H1 (cell line): ENCODE measurements around the gene SORD. TPM values are rescaled to one million over a fixed set of nuclear protein-coding genes. Genes with fewer than 3 reads are reported as not detected.

Experiments used
- CTCF ChIA-PET: fragments of 300-600 bp; sonication (Branson Sonifier 250); formaldehyde crosslinking; loops from one replicate; lab custom pipeline; 2021; ENCODE audit not compliant: partially characterized antibody; lab: Charles Lee
- POLR2A ChIA-PET: fragments of 300-600 bp; sonication (Branson Sonifier 250); formaldehyde crosslinking; loops from one replicate; lab custom pipeline; 2021; ENCODE audit warnings: inconsistent platforms; ENCODE audit not compliant: partially characterized antibody; lab: Charles Lee
- DNase-seq, 2 experiments: peaks; one replicate each; pipeline versions ENCODE4 v3.0.0 to v3.0.0-alpha.2; 2010 to 2022; ENCODE audit warnings: low spot score in 2 of 2, low read depth in 1 of 2, mixed read lengths in 1 of 2
- FAIRE-seq: peaks from 2 replicates; lab custom pipeline; 2011; peaks lifted over from hg19 to GRCh38; lab: Jason Lieb, UNC
- H2AFZ ChIP-seq: 2 replicates; pipeline ENCODE4 v1.8.1; 2012; ENCODE audit warnings: low read length, inconsistent platforms
- H2AK5ac ChIP-seq: 2 replicates; pipeline ENCODE4 v1.6.1; 2013; ENCODE audit warnings: low read depth, low read length
- H2BK120ac ChIP-seq: replicated peaks from 2 replicates; pipeline ENCODE3; 2013; ENCODE audit warnings: low read depth, low read length, inconsistent platforms
- H2BK12ac ChIP-seq: 2 replicates; pipeline ENCODE4 v1.6.1; 2013; ENCODE audit warnings: low read depth, low read length
- H2BK15ac ChIP-seq: 2 replicates; pipeline ENCODE4 v1.6.1; 2013; ENCODE audit warnings: low read length
- H2BK20ac ChIP-seq: 2 replicates; pipeline ENCODE4 v1.6.1; 2013; ENCODE audit warnings: low read length
- H2BK5ac ChIP-seq: 2 replicates; pipeline ENCODE4 v1.6.1; 2013; ENCODE audit warnings: low read depth, low read length
- H3K14ac ChIP-seq: 2 replicates; pipeline ENCODE4 v1.6.1; 2013; ENCODE audit warnings: inconsistent platforms; ENCODE audit not compliant: insufficient read length
- H3K18ac ChIP-seq: 2 replicates; pipeline ENCODE4 v1.6.1; 2013; ENCODE audit warnings: low read length; ENCODE audit errors: extremely low read depth
- H3K23ac ChIP-seq: 2 replicates; pipeline ENCODE4 v1.6.1; 2013; ENCODE audit warnings: inconsistent platforms; ENCODE audit not compliant: insufficient read length
- H3K23me2 ChIP-seq: 2 replicates; pipeline ENCODE4 v1.6.1; 2013; ENCODE audit warnings: low read depth, low read length
- H3K27ac ChIP-seq: 2 replicates; pipeline ENCODE4 v1.6.1; 2011; ENCODE audit warnings: low read depth, low read length, inconsistent platforms
- H3K27me3 ChIP-seq, 4 experiments: replicated peaks in 1 of 4; 1 replicate in 1 of 4; 2 replicates in 3 of 4; pipeline versions ENCODE4 v1.6.1 to v1.8.1; 2011 to 2013; ENCODE audit warnings: low read length in 3 of 4, mild to moderate bottlenecking in 3 of 4, inconsistent platforms in 2 of 4, mixed read lengths in 2 of 4, moderate library complexity in 1 of 4; ENCODE audit not compliant: control insufficient read depth in 3 of 4, insufficient read depth in 3 of 4; ENCODE audit errors: extremely low read depth in 1 of 4
- H3K36me3 ChIP-seq, 4 experiments: 2 replicates each; pipeline versions ENCODE4 v1.6.1 to v1.8.1; 2011 to 2013; ENCODE audit warnings: mild to moderate bottlenecking in 4 of 4, low read length in 3 of 4, moderate library complexity in 2 of 4, control low read depth in 1 of 4, inconsistent platforms in 1 of 4; ENCODE audit not compliant: insufficient read depth in 4 of 4, control insufficient read depth in 2 of 4
- H3K4ac ChIP-seq: replicated peaks from 2 replicates; pipeline ENCODE3; 2013; ENCODE audit warnings: low read length, low read depth, mixed read lengths, inconsistent platforms; ENCODE audit not compliant: insufficient read length
- H3K4me1 ChIP-seq, 4 experiments: replicated peaks in 1 of 4; 1 replicate in 1 of 4; 2 replicates in 3 of 4; pipeline versions ENCODE4 v1.6.1 to v1.8.1; 2011 to 2013; ENCODE audit warnings: low read length in 3 of 4, inconsistent platforms in 2 of 4, mixed read lengths in 1 of 4; ENCODE audit not compliant: insufficient read depth in 4 of 4, control insufficient read depth in 3 of 4
- H3K4me2 ChIP-seq, 2 experiments: 2 replicates each; pipeline versions ENCODE4 v1.6.1 to v1.8.1; 2011 to 2013; ENCODE audit warnings: low read depth in 2 of 2, low read length in 2 of 2, control low read depth in 1 of 2, inconsistent platforms in 1 of 2, mild to moderate bottlenecking in 1 of 2; ENCODE audit not compliant: insufficient read depth in 1 of 2
- H3K4me3 ChIP-seq, 4 experiments: fragments of 200-600, 300-600 bp in 1 of 4; sonication (generic), shearing (Covaris generic), sonication (Bioruptor Twin) in 1 of 4; 2 replicates each; pipeline versions ENCODE4 v1.5.1 to v1.8.1; 2011 to 2016; ENCODE audit warnings: low read length in 4 of 4, low read depth in 3 of 4, control low read depth in 2 of 4, inconsistent platforms in 2 of 4, mild to moderate bottlenecking in 2 of 4, mixed read lengths in 1 of 4, moderate library complexity in 1 of 4; ENCODE audit not compliant: insufficient read depth in 2 of 4; ENCODE audit errors: extremely low read depth in 1 of 4
- H3K56ac ChIP-seq: replicated peaks from 2 replicates; pipeline ENCODE3; 2013; ENCODE audit warnings: low read depth, mild to moderate bottlenecking, mixed read lengths, low read length, inconsistent platforms; ENCODE audit not compliant: insufficient read length
- H3K79me1 ChIP-seq: 2 replicates; pipeline ENCODE4 v1.6.1; 2013; ENCODE audit warnings: low read depth, low read length, control low read depth
- H3K79me2 ChIP-seq, 2 experiments: 2 replicates each; pipeline versions ENCODE4 v1.6.1 to v1.8.1; 2012 to 2013; ENCODE audit warnings: low read length in 2 of 2, mild to moderate bottlenecking in 2 of 2, inconsistent platforms in 1 of 2; ENCODE audit not compliant: insufficient read depth in 2 of 2, control insufficient read depth in 1 of 2
- H3K9ac ChIP-seq, 4 experiments: replicated peaks in 1 of 4; 1 replicate in 1 of 4; 2 replicates in 3 of 4; pipeline versions ENCODE4 v1.6.1 to v1.8.1; 2011 to 2013; ENCODE audit warnings: low read depth in 3 of 4, low read length in 3 of 4, control low read depth in 2 of 4, mild to moderate bottlenecking in 2 of 4, moderate library complexity in 2 of 4, inconsistent platforms in 1 of 4; ENCODE audit errors: extremely low read depth in 1 of 4
- H3K9me3 ChIP-seq, 2 experiments: 2 replicates each; pipeline versions ENCODE4 v1.6.1 to v1.8.1; 2012 to 2013; ENCODE audit warnings: mild to moderate bottlenecking in 2 of 2, moderate library complexity in 2 of 2, control low read depth in 1 of 2, inconsistent platforms in 1 of 2, low read depth in 1 of 2, low read length in 1 of 2, mixed read lengths in 1 of 2; ENCODE audit not compliant: insufficient read depth in 2 of 2
- H4K20me1 ChIP-seq, 2 experiments: replicated peaks in 1 of 2; 2 replicates each; pipeline versions ENCODE3 to v1.8.1; 2011 to 2013; ENCODE audit warnings: inconsistent platforms in 2 of 2, low read length in 2 of 2, mild to moderate bottlenecking in 1 of 2; ENCODE audit not compliant: insufficient read depth in 2 of 2, control insufficient read depth in 1 of 2
- H4K5ac ChIP-seq: 2 replicates; pipeline ENCODE4 v1.6.1; 2013; ENCODE audit warnings: low read length, low read depth, mixed read lengths, inconsistent platforms; ENCODE audit not compliant: insufficient read length
- H4K8ac ChIP-seq: 2 replicates; pipeline ENCODE4 v1.8.0; 2013; ENCODE audit warnings: mild to moderate bottlenecking, moderate library complexity, low read length, inconsistent platforms; ENCODE audit not compliant: insufficient read depth; ENCODE audit errors: extremely low read depth
- H4K91ac ChIP-seq: replicated peaks from 2 replicates; pipeline ENCODE3; 2013; ENCODE audit warnings: low read length, mixed read lengths, inconsistent platforms; ENCODE audit not compliant: insufficient read length
- CTCF ChIP-seq, 3 experiments: IDR thresholded peaks; 1 replicate in 2 of 3; 2 replicates in 1 of 3; pipeline versions ENCODE4 v1.5.1 to v1.6.1; 2011; ENCODE audit warnings: low read length in 3 of 3, mild to moderate bottlenecking in 3 of 3, inconsistent platforms in 2 of 3, low read depth in 1 of 3, moderate library complexity in 1 of 3; ENCODE audit not compliant: insufficient read depth in 1 of 3; ENCODE audit errors: control extremely low read depth in 1 of 3
- RAD21 ChIP-seq, 2 experiments: IDR thresholded peaks in 1 of 2; conservative IDR thresholded peaks in 1 of 2; 2 replicates each; pipeline ENCODE4 v1.6.1; 2011; ENCODE audit warnings: low read depth in 2 of 2, low read length in 2 of 2, improper control_type of control experiment in 1 of 2, inconsistent platforms in 1 of 2, mild to moderate bottlenecking in 1 of 2, moderate library complexity in 1 of 2
- SUZ12 ChIP-seq: fragments of 200-600 bp; sonication (generic); IDR thresholded peaks from 2 replicates; pipeline ENCODE4 v1.6.1; 2012; ENCODE audit warnings: mild to moderate bottlenecking, inconsistent platforms, low read length, moderate library complexity, mixed read lengths
- WGBS, 2 experiments: shearing (Covaris generic) in 1 of 2; methylation state at CpG; one replicate each; pipeline versions ENCODE4 v1.1.6 to v1.1.7; 2013 to 2015; ENCODE audit warnings: low lambda C conversion rate in 2 of 2, mixed read lengths in 2 of 2, inconsistent platforms in 1 of 2, low coverage in 1 of 2, missing lambda C conversion rate in 1 of 2; ENCODE audit not compliant: insufficient replicate concordance in 2 of 2, insufficient coverage in 1 of 2, insufficient read length in 1 of 2; ENCODE audit errors: extremely low coverage in 1 of 2, missing lambda C conversion rate in 1 of 2; 5-methylcytosine and 5-hydroxymethylcytosine counted together
- polyA plus RNA-seq, 7 experiments: library from polyadenylated mRNA; depleted of rRNA in 3 of 7; stranded (reverse) in 5 of 7; unstranded in 2 of 7; fragments of >200 nt in 5 of 7; fragments of 200-250 nt in 2 of 7; gene quantifications; 1 replicate in 5 of 7; 2 replicates in 1 of 7; 4 replicates in 1 of 7; pipeline versions ENCODE4 v1.2.1 to v1.2.3, GENCODE V29; 2011 to 2013; ENCODE audit warnings: missing spikeins in 2 of 7, mixed read lengths in 2 of 7
- total RNA-seq: library from RNA; stranded (reverse); fragmentation: NEBNext Ultra II Directional; extraction: Animal tissue kit (Norgen Biotek cat#: 25700); gene quantifications from 2 replicates; pipeline ENCODE4 v1.2.1, GENCODE V29; 2021

The SORD gene
- total and polyA plus RNA-seq, 2 of the 8 experiments (the other 6 are each of a cell fraction or from before 2014, with no cell fraction given): 52.6 to 75.8 TPM

DNA sequence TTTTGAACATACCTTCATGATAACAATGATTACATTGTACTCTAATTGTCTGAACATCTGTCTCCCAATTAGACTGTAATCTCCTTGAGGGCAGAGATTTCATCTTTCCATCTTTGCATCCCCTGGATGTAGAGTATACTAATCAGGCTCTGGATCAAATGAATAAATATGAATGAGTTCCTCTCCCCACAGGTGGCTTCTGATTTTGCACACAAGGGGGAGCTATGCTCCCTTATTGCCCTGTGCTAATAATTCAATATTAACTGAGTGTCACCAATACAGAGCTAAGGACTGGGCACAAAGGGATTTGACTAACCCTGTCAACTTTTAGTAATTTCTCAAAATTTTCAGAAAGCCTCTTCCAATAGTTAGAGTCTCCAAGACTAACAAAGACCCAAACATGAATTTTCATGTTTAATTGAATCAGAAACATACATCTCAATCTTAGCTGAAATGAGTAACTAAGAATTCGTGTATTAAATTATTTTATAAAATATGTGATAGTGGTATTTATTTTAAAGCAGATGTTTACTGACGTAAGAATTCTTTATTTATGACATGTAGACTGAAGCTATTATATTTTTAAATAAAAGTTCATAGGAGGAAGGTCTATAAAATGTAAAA lies 103.7 kb downstream of the SORD start:
- Histone ChIP-seq H2AK5ac (no peak overlapping the region), H3K9ac (no peak overlapping the region), H2BK5ac (no peak overlapping the region), H2AFZ (no peak overlapping the region), H4K5ac (no peak overlapping the region), H3K18ac (no peak overlapping the region), H3K56ac (no peak overlapping the region), H2BK12ac (no peak overlapping the region), H3K36me3 (no peaks in the 10 kb centered on the region), H2BK15ac (no peak overlapping the region), H4K91ac (no peak overlapping the region), H3K9me3 (no peaks in the 10 kb centered on the region), H3K4me1 (peaks cover 0 to 6% (median 2%) of the 10 kb centered on the region in 4 experiments; a peak in 4 of 7 replicates), H3K4ac (no peak overlapping the region), H3K4me2 (no peak overlapping the region), H3K79me1 (no peaks in the 10 kb centered on the region), H3K23me2 (peaks cover 5% of the 10 kb centered on the region; the same call in 1 of the 2 replicates), H2BK120ac (no peak overlapping the region), H3K23ac (no peak overlapping the region), H3K14ac (no peak overlapping the region), H4K20me1 (peaks cover 0 to 2% of the 10 kb centered on the region in 2 experiments), H3K27ac (no peak overlapping the region)
- DNase-seq: no peak
- WGBS, 2 experiments: 47% methylated on average over 2 of the region's 2 CpGs; no CpG with 5 or more reads in 1 of the 2 experiments
- CTCF ChIA-PET: interaction anchor here (0.7 to 6.0 kb wide), 12 partner anchors 8 to 79 kb away, joined by 3 to 57 read pairs (median 6); partner anchors contain the start of genes DUOX2 and DUOXA2
- POLR2A ChIA-PET: no interaction called here
- TF ChIP-seq CTCF (IDR thresholded peaks at IDR 0.05; ENCODE audit: control extremely low read depth in 1 of 3, insufficient read depth in 1 of 3, low read depth in 1 of 3, low read length in 3 of 3): peak in 2 of 3 experiments; percentile 48 to 52; a peak in 2 of 4 replicates
- peak; percentile 39 to 58; a peak in 3 of 4 replicates for TF ChIP-seq RAD21 (IDR thresholded peaks at IDR 0.05 in 1 of 2, conservative IDR thresholded peaks at IDR 0.05 in 1 of 2; ENCODE audit: low read depth in 2 of 2, low read length in 2 of 2)
- TF ChIP-seq SUZ12: no peak
- TF ChIP-seq, all 59 proteins: peak for 2
- no peak overlapping the region for H2BK20ac ChIP-seq
- no peak overlapping the region for H3K4me3 ChIP-seq
- no peaks in the 10 kb centered on the region for H3K79me2 ChIP-seq
- H4K8ac ChIP-seq: no peak overlapping the region
- FAIRE-seq: no peak
- H3K27me3 ChIP-seq: peaks cover 45 to 75% (median 56%) of the 10 kb centered on the region in 4 experiments
